GM12878 (cell line): ENCODE results near the gene AATF. TPM values are rescaled to one million over a fixed set of nuclear protein-coding genes. Genes with fewer than 3 reads are reported as not detected.

Experiments
- BMI1 ChIP-seq: fragments of 450-650 bp; IDR thresholded peaks from 2 replicates; pipeline ENCODE4 v1.6.1; 2016; ENCODE audit warnings: mild to moderate bottlenecking, moderate library complexity, borderline replicate concordance
- MEF2B ChIP-seq: fragments of 450-650 bp; IDR thresholded peaks from 2 replicates; pipeline ENCODE4 v1.6.1; 2018; ENCODE audit warnings: mild to moderate bottlenecking, moderate library complexity; ENCODE audit not compliant: partially characterized antibody, poor library complexity, severe bottlenecking
- POU2F2 ChIP-seq: IDR thresholded peaks from 3 replicates; pipeline ENCODE4 v1.6.1; 2011; ENCODE audit warnings: low read depth, mild to moderate bottlenecking, low read length, borderline replicate concordance
- polyA plus RNA-seq, 11 experiments: library from polyadenylated mRNA; depleted of rRNA in 4 of 11; unstranded in 6 of 11; stranded (reverse) in 5 of 11; fragments of >200 nt; fragmentation: Nextera tagmentation in 4 of 11; fragmentation: Illumina TruSeq in 1 of 11; extraction: Ambion mirVana in 4 of 11; extraction: Trizol in 1 of 11; gene quantifications; 1 replicate in 1 of 11; 2 replicates in 10 of 11; pipeline versions ENCODE4 v1.2.1 to v1.2.3, GENCODE V29; 2011 to 2016; ENCODE audit warnings: inconsistent platforms in 2 of 11, missing spikeins in 2 of 11, low read depth in 1 of 11
- total RNA-seq, 4 experiments: library from RNA; depleted of rRNA in 3 of 4; stranded (reverse); fragments of >200 nt in 3 of 4; fragmentation: Illumina TruSeq in 1 of 4; extraction: Trizol in 1 of 4; gene quantifications; 2 replicates each; pipeline versions ENCODE4 v1.2.1 to v1.2.3, GENCODE V29; 2013 to 2021
- TF ChIP-seq, protein P1 (sequence below): fragments of 450-650 bp; IDR thresholded peaks from 2 replicates; pipeline ENCODE4 v1.6.1; 2018; ENCODE audit warnings: mild to moderate bottlenecking, low read depth, moderate library complexity; ENCODE audit not compliant: partially characterized antibody
- TF ChIP-seq, protein P2 (sequence below): fragments of 450-650 bp; IDR thresholded peaks from 2 replicates; pipeline ENCODE4 v1.6.1; 2017; ENCODE audit warnings: mild to moderate bottlenecking, moderate library complexity

The AATF gene
- total and polyA plus RNA-seq, 10 of the 15 experiments (the other 5 are each of a cell fraction or from before 2014, with no cell fraction given): 36.8 to 110 (median 77.9) TPM

DNA sequence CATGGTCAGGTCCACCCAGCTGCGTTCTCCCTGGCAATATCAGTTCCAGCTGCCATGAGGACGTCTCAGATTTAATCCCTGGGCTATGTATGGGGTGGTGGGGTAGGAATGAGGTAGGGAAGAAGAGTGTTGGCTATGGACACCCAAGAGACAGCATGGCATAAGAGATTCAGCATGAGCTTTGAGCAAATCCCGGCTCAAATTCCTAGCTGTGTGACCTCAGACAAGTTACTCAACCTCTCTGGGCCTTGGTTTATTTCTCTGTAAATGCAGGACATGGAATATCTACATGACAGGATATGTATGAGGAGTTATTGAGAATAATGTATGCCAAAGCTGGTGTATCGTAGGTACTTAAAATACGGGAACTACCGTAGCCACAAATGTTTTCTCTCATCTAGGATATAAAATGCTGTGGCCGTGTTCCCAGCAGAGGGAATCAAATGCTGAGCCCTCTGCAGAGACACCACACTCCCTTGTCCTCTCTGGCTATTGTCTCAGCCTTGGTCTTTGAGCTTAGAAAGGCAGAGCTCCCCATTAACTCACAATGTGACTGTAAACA is 29.3 kb upstream of the AATF start (continued):
- TF ChIP-seq, protein P1, sequence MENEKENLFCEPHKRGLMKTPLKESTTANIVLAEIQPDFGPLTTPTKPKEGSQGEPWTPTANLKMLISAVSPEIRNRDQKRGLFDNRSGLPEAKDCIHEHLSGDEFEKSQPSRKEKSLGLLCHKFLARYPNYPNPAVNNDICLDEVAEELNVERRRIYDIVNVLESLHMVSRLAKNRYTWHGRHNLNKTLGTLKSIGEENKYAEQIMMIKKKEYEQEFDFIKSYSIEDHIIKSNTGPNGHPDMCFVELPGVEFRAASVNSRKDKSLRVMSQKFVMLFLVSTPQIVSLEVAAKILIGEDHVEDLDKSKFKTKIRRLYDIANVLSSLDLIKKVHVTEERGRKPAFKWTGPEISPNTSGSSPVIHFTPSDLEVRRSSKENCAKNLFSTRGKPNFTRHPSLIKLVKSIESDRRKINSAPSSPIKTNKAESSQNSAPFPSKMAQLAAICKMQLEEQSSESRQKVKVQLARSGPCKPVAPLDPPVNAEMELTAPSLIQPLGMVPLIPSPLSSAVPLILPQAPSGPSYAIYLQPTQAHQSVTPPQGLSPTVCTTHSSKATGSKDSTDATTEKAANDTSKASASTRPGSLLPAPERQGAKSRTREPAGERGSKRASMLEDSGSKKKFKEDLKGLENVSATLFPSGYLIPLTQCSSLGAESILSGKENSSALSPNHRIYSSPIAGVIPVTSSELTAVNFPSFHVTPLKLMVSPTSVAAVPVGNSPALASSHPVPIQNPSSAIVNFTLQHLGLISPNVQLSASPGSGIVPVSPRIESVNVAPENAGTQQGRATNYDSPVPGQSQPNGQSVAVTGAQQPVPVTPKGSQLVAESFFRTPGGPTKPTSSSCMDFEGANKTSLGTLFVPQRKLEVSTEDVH: no peak
- no peak for TF ChIP-seq POU2F2
- no peak for TF ChIP-seq MEF2B
- no peak for TF ChIP-seq BMI1
- TF ChIP-seq, protein P2, sequence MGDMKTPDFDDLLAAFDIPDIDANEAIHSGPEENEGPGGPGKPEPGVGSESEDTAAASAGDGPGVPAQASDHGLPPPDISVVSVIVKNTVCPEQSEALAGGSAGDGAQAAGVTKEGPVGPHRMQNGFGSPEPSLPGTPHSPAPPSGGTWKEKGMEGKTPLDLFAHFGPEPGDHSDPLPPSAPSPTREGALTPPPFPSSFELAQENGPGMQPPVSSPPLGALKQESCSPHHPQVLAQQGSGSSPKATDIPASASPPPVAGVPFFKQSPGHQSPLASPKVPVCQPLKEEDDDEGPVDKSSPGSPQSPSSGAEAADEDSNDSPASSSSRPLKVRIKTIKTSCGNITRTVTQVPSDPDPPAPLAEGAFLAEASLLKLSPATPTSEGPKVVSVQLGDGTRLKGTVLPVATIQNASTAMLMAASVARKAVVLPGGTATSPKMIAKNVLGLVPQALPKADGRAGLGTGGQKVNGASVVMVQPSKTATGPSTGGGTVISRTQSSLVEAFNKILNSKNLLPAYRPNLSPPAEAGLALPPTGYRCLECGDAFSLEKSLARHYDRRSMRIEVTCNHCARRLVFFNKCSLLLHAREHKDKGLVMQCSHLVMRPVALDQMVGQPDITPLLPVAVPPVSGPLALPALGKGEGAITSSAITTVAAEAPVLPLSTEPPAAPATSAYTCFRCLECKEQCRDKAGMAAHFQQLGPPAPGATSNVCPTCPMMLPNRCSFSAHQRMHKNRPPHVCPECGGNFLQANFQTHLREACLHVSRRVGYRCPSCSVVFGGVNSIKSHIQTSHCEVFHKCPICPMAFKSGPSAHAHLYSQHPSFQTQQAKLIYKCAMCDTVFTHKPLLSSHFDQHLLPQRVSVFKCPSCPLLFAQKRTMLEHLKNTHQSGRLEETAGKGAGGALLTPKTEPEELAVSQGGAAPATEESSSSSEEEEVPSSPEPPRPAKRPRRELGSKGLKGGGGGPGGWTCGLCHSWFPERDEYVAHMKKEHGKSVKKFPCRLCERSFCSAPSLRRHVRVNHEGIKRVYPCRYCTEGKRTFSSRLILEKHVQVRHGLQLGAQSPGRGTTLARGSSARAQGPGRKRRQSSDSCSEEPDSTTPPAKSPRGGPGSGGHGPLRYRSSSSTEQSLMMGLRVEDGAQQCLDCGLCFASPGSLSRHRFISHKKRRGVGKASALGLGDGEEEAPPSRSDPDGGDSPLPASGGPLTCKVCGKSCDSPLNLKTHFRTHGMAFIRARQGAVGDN: no peak
